GM12878 (cell line): ENCODE measurements around the gene ELL2. TPM values are rescaled to one million over a fixed set of nuclear protein-coding genes. Genes with fewer than 3 reads are reported as not detected.

Experiments
- ATAC-seq: fragments of 200-7000 bp; cut with Tn5 transposase; 3 replicates; pipeline ENCODE4 v1.9.1; 2020; ENCODE audit warnings: mild to moderate bottlenecking, moderate library complexity
- BruUV-seq: library from RNA; stranded (reverse); fragments of 400-500 nt; replicated peaks from 2 replicates; lab custom pipeline; 2021; lab: Mats Ljungman, UMichigan
- CTCF ChIA-PET: fragments of 300-600 bp; sonication (Branson Sonifier 250); formaldehyde crosslinking; extraction: SDS; loops from one replicate; lab custom pipeline; 2021; ENCODE audit warnings: inconsistent platforms; lab: Yijun Ruan, JAX
- POLR2A ChIA-PET: fragments of 350-600 bp; formaldehyde crosslinking; extraction: SDS; loops from one replicate; lab custom pipeline; 2021; ENCODE audit warnings: inconsistent platforms; lab: Charles Lee
- RAD21 ChIA-PET: fragments of 300-600 bp; sonication (Branson Sonifier 250); formaldehyde crosslinking; loops from one replicate; lab custom pipeline; 2023; ENCODE audit warnings: antibody characterized with exemption; ENCODE audit not compliant: unreplicated experiment; lab: Charles Lee
- SMC1A ChIA-PET: fragments of 300-600 bp; sonication (Branson Sonifier 250); formaldehyde crosslinking; loops from one replicate; lab custom pipeline; 2023; ENCODE audit not compliant: unreplicated experiment, uncharacterized antibody; lab: Charles Lee
- DNase-seq: peaks from one replicate; pipeline ENCODE4 v3.0.0-alpha.2; 2011; ENCODE audit warnings: low read depth, low spot score
- FAIRE-seq: peaks from 3 replicates; lab custom pipeline; 2011; peaks lifted over from hg19 to GRCh38; lab: Jason Lieb, UNC
- H2AFZ ChIP-seq: 2 replicates; pipeline ENCODE4 v1.6.0; 2011; ENCODE audit warnings: low read depth, low read length, control low read depth; ENCODE audit not compliant: control insufficient read depth
- H3K27ac ChIP-seq: 2 replicates; pipeline ENCODE4 v1.5.1; 2011; ENCODE audit warnings: control low read depth; ENCODE audit not compliant: control insufficient read depth, insufficient read depth
- H3K27me3 ChIP-seq, 2 experiments: replicated peaks in 1 of 2; 2 replicates each; pipeline versions ENCODE4 v1.6.0 to v1.6.1; 2011; ENCODE audit warnings: low read length in 1 of 2; ENCODE audit not compliant: control insufficient read depth in 2 of 2, insufficient read depth in 2 of 2
- H3K36me3 ChIP-seq, 2 experiments: 2 replicates each; pipeline ENCODE4 v1.5.1; 2011; ENCODE audit warnings: low read length in 1 of 2; ENCODE audit not compliant: control insufficient read depth in 2 of 2, insufficient read depth in 2 of 2
- H3K4me1 ChIP-seq: 2 replicates; pipeline ENCODE4 v1.6.1; 2011; ENCODE audit warnings: mild to moderate bottlenecking, low read length, moderate library complexity, mixed read lengths; ENCODE audit not compliant: control insufficient read depth, insufficient read depth
- H3K4me2 ChIP-seq: 2 replicates; pipeline ENCODE4 v1.6.0; 2011; ENCODE audit warnings: control low read depth; ENCODE audit not compliant: control insufficient read depth, insufficient read depth
- H3K4me3 ChIP-seq: fragments of 200-600 bp; sonication (generic); 2 replicates; pipeline ENCODE4 v1.5.1; 2016
- H3K79me2 ChIP-seq: 2 replicates; pipeline ENCODE4 v1.6.0; 2011; ENCODE audit warnings: low read length; ENCODE audit not compliant: control insufficient read depth, insufficient read depth
- H3K9ac ChIP-seq: 2 replicates; pipeline ENCODE4 v1.8.0; 2011; ENCODE audit warnings: low read length, control low read depth, mixed read lengths; ENCODE audit not compliant: control insufficient read depth, insufficient read depth
- H3K9me3 ChIP-seq: replicated peaks from 3 replicates; pipeline ENCODE4 v1.5.1; 2011; ENCODE audit warnings: mild to moderate bottlenecking, low read length; ENCODE audit not compliant: control insufficient read depth, insufficient read depth
- H4K20me1 ChIP-seq: 2 replicates; pipeline ENCODE4 v1.6.0; 2011; ENCODE audit not compliant: control insufficient read depth, insufficient read depth
- CHD2 ChIP-seq: IDR thresholded peaks from 2 replicates; pipeline ENCODE4 v1.6.1; 2011; ENCODE audit warnings: low read depth, low read length, improper control_type of control experiment, borderline replicate concordance
- CHD4 ChIP-seq: fragments of 200-600 bp; sonication (generic); IDR thresholded peaks from 2 replicates; pipeline ENCODE4 v1.6.1; 2016; ENCODE audit warnings: mild to moderate bottlenecking
- FOXM1 ChIP-seq: IDR thresholded peaks from 2 replicates; pipeline ENCODE4 v1.6.1; 2012; ENCODE audit warnings: low read depth, mild to moderate bottlenecking, inconsistent platforms, low read length, moderate library complexity
- MEF2B ChIP-seq: fragments of 450-650 bp; IDR thresholded peaks from 2 replicates; pipeline ENCODE4 v1.6.1; 2018; ENCODE audit warnings: mild to moderate bottlenecking, moderate library complexity; ENCODE audit not compliant: partially characterized antibody, poor library complexity, severe bottlenecking
- SMAD1 ChIP-seq: fragments of 450-650 bp; IDR thresholded peaks from 2 replicates; pipeline ENCODE4 v1.6.1; 2018; ENCODE audit warnings: mild to moderate bottlenecking, low read depth; ENCODE audit not compliant: partially characterized antibody
- ZNF217 ChIP-seq: fragments of 450-650 bp; IDR thresholded peaks from 2 replicates; pipeline ENCODE4 v1.6.1; 2017; ENCODE audit warnings: antibody characterized with exemption, mild to moderate bottlenecking
- WGBS: methylation state at CpG from one replicate; pipeline ENCODE4 v1.1.6; 2016; ENCODE audit warnings: low lambda C conversion rate; ENCODE audit not compliant: insufficient replicate concordance, insufficient coverage; ENCODE audit errors: missing lambda C conversion rate; 5-methylcytosine and 5-hydroxymethylcytosine counted together
- in situ Hi-C: fragments of 300-500 bp; cut with MboI; formaldehyde crosslinking; loops from 9 replicates; pipeline ENCODE4 v1.14.3; 2018; ENCODE audit warnings: mixed read lengths
- intact Hi-C: fragments of 100-400 bp; cut with micrococcal nuclease; formaldehyde crosslinking; loops from one replicate; pipeline ENCODE4 v1.14.2; 2022; ENCODE audit not compliant: unreplicated experiment
- polyA plus RNA-seq, 11 experiments: library from polyadenylated mRNA; depleted of rRNA in 4 of 11; unstranded in 6 of 11; stranded (reverse) in 5 of 11; fragments of >200 nt; fragmentation: Nextera tagmentation in 4 of 11; fragmentation: Illumina TruSeq in 1 of 11; extraction: Ambion mirVana in 4 of 11; extraction: Trizol in 1 of 11; gene quantifications; 1 replicate in 1 of 11; 2 replicates in 10 of 11; pipeline versions ENCODE4 v1.2.1 to v1.2.3, GENCODE V29; 2011 to 2016; ENCODE audit warnings: inconsistent platforms in 2 of 11, missing spikeins in 2 of 11, low read depth in 1 of 11
- total RNA-seq, 4 experiments: library from RNA; depleted of rRNA in 3 of 4; stranded (reverse); fragments of >200 nt in 3 of 4; fragmentation: Illumina TruSeq in 1 of 4; extraction: Trizol in 1 of 4; gene quantifications; 2 replicates each; pipeline versions ENCODE4 v1.2.1 to v1.2.3, GENCODE V29; 2013 to 2021
- TF ChIP-seq, protein P1 (sequence below): fragments of 450-650 bp; IDR thresholded peaks from 2 replicates; pipeline ENCODE4 v1.6.1; 2017; ENCODE audit warnings: borderline replicate concordance
- TF ChIP-seq, protein P2 (sequence below): IDR thresholded peaks from 2 replicates; pipeline ENCODE4 v1.6.1; 2012; ENCODE audit warnings: low read depth, low read length, improper control_type of control experiment

Gene ELL2
- total and polyA plus RNA-seq, 10 of the 15 experiments (the other 5 are each of a cell fraction or from before 2014, with no cell fraction given) = 24.2 to 91.4 (median 57.4) TPM

DNA sequence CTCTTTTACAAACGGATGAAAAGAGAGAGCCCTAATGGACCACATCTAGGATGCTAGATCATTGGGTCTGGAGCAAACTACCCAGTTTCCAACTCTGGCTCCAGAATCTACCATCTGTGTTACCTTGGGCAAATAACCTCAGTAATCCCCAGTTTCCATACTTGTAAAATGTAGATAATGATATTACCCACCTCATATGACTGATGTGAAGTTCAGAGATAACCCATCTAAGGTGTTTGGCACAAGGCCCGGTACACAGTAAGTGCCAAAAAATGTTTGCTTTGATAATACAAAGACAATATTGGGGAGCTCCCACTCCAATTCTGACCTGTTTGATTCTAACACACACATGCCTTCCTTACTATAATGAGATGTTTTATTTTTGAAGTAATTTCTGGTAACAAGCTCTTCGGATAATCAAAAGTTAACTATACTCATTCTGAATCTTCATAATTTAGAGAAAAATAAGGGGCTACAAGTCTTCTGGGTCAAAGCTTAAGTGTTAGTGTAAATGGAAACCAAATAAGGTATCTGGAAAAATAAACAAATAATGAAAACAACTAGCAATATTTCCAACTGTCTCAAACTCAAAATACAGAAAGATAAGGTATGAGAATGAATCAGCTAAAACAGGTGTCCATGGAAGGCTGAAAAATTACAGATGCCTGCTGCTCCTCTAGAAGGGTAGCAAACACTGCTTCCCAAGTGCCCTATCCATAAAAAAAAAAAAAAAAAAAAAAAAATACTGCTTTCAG is 30.4 kb downstream of the ELL2 start (continued):
- TF ChIP-seq, protein P1, sequence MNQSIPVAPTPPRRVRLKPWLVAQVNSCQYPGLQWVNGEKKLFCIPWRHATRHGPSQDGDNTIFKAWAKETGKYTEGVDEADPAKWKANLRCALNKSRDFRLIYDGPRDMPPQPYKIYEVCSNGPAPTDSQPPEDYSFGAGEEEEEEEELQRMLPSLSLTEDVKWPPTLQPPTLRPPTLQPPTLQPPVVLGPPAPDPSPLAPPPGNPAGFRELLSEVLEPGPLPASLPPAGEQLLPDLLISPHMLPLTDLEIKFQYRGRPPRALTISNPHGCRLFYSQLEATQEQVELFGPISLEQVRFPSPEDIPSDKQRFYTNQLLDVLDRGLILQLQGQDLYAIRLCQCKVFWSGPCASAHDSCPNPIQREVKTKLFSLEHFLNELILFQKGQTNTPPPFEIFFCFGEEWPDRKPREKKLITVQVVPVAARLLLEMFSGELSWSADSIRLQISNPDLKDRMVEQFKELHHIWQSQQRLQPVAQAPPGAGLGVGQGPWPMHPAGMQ = no peak
- TF ChIP-seq ZNF217 (no peak), CHD4 (no peak), FOXM1 (no peak), SMAD1 (no peak)
- TF ChIP-seq, protein P2, sequence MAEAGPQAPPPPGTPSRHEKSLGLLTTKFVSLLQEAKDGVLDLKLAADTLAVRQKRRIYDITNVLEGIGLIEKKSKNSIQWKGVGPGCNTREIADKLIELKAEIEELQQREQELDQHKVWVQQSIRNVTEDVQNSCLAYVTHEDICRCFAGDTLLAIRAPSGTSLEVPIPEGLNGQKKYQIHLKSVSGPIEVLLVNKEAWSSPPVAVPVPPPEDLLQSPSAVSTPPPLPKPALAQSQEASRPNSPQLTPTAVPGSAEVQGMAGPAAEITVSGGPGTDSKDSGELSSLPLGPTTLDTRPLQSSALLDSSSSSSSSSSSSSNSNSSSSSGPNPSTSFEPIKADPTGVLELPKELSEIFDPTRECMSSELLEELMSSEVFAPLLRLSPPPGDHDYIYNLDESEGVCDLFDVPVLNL = no peak
- TF ChIP-seq, all 136 proteins: peak for 0

DNA sequence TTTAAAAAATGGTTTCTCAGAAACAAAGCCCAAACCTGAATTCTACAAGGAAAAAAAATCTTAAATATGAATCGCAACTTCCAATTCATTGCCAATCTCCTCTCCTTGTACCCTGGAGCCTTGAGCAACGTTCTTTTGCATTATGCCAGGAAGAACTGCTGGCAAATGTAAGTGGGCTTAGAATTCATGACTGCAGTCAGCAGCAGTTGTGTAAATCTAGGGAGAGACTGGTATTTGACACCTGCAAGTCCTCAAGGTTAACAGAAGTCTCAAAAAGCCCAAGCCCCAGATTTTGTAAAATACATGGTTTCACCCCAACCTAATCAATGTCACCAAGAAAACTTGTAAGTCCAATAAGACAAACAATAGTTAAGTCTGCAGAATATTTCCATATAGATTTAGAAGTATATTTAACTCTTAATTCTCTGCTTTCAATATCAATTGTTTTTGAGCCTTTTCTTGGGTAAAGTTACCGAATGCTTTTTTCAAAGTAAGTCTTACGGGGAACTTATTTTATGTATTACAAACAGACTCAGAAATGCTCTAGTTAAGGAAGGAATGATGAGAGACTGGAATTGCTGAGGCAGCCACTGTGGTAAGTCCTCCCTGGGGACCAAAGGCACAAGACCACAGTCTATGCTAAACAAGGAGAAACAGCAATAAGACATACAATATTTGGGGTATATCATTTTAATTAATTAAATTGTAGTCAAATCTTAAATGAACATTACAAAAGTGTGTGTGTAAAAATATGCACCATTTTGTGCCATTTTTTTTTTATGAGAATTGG is 31.3 kb downstream of the ELL2 start:
- in situ Hi-C loops = no loop called here
- H3K27ac ChIP-seq = peak overlapping the region; percentile 91
- no peaks in the 10 kb centered on the region; a peak in 2 of 4 replicates for H3K36me3 ChIP-seq
- no peak overlapping the region for H2AFZ ChIP-seq
- peak overlapping the region; percentile 11; the same call in 1 of the 2 replicates for H3K4me2 ChIP-seq
- peak; percentile 25 for TF ChIP-seq MEF2B
- no peak for TF ChIP-seq CHD2
- ATAC-seq (no peak), DNase-seq (no peak), FAIRE-seq (no peak)
- no peaks in the 10 kb centered on the region; the same call in 1 of the 3 replicates for H3K9me3 ChIP-seq
- no peaks in the 10 kb centered on the region for H3K27me3 ChIP-seq
- RAD21 ChIA-PET = interaction anchor here (1.3 to 2.9 kb wide), 4 partner anchors 12 to 28 kb away, joined by 3 to 23 read pairs (median 14); no protein-coding TSS in a partner anchor
- SMC1A ChIA-PET = interaction anchor here (1.2 to 3.5 kb wide), 6 partner anchors 12 to 67 kb away, joined by 3 to 37 read pairs (median 12); no protein-coding TSS in a partner anchor
- peaks cover 53% of the 10 kb centered on the region for H3K4me1 ChIP-seq
- WGBS = 76% methylated on average over 4 of the region's 4 CpGs
- BruUV-seq = no TSS peak
- no peaks in the 10 kb centered on the region for H4K20me1 ChIP-seq
- POLR2A ChIA-PET = no interaction called here
- no peak overlapping the region for H3K4me3 ChIP-seq
- CTCF ChIA-PET = interaction anchor here (1.5 to 1.9 kb wide), 3 partner anchors 13 to 20 kb away, joined by 4 to 8 read pairs (median 6); no protein-coding TSS in a partner anchor
- H3K9ac ChIP-seq = peak overlapping the region; percentile 4; the same call in 1 of the 2 replicates
- peaks cover 64% of the 10 kb centered on the region for H3K79me2 ChIP-seq
- intact Hi-C loops = no loop called here
